ENCODE measurements around the gene HAVCR2.

DNA sequence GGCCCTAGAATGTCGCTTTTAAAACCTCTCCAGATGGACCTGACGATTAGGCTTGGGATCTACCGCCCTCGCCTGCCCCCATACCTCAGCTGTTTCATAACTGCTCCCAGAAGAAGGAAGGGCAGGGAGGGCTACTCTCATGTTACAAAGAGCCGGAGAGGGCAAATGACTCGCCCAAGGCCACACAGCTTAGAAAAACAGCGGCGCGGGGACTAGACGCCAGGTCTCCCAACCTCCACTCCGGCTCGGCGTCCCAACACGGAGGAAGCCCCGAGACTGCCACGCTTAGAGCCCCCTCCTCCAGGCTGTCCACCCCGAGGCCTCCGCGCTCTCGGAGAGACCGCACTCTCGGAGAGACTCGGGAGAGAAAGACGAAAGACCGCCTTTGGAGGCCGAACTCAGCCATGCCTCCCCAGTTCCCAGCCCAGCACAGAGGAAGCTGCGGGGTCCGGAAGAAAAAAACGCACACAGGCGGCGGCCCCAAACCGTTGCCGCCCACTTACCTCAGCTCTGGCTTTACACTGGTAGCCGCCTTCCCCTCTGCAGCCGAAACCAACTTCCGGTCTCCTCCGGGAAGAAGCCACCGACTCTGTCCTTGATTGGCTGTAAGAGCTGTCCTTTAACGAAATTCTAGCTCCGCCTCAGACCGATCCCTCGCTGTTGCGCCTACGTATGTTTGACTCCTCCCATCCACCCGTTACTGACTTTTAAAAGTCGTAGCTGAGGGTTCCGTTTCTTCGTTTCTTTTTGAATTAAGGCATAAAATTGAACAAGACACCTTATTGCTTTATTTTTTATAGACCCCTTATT lies 33.7 kb upstream of the HAVCR2 start, which contains the start of gene MED7:
- TF ChIP-seq, protein P1, sequence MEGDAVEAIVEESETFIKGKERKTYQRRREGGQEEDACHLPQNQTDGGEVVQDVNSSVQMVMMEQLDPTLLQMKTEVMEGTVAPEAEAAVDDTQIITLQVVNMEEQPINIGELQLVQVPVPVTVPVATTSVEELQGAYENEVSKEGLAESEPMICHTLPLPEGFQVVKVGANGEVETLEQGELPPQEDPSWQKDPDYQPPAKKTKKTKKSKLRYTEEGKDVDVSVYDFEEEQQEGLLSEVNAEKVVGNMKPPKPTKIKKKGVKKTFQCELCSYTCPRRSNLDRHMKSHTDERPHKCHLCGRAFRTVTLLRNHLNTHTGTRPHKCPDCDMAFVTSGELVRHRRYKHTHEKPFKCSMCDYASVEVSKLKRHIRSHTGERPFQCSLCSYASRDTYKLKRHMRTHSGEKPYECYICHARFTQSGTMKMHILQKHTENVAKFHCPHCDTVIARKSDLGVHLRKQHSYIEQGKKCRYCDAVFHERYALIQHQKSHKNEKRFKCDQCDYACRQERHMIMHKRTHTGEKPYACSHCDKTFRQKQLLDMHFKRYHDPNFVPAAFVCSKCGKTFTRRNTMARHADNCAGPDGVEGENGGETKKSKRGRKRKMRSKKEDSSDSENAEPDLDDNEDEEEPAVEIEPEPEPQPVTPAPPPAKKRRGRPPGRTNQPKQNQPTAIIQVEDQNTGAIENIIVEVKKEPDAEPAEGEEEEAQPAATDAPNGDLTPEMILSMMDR (IDR thresholded peaks at IDR 0.05; ENCODE audit: low read depth, low read length, missing input control): no peak
- TF ChIP-seq EGR1 (IDR thresholded peaks at IDR 0.05; ENCODE audit: low read depth in 2 of 2) (peak; percentile 20 to 32), ZBTB33 (IDR thresholded peaks at IDR 0.05) (peak; percentile 20), SP1 (IDR thresholded peaks at IDR 0.05) (peak; percentile 87)
- TF ChIP-seq, protein P2, sequence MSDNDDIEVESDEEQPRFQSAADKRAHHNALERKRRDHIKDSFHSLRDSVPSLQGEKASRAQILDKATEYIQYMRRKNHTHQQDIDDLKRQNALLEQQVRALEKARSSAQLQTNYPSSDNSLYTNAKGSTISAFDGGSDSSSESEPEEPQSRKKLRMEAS (IDR thresholded peaks at IDR 0.05): no peak
